ENCODE measurements around the gene SLC41A1.
"Not testable (repeated sequence)": the region's sequence is repeated elsewhere in the genome, so short reads cannot be mapped to it uniquely, and the experiment has no call there.

SLC41A1 gene

GRCh38 chr1:205812878-205813754 lies at the start of gene SLC41A1:
SLC41A1 (minus strand) TSS chr1:205813198; CDS start chr1:205810441, 2,757 bp downstream.
- H3K9me3 ChIP-seq (ENCODE audit: control insufficient read depth in 2 of 2, low read length in 2 of 2): no peaks in the 10 kb centered on the region
- no peaks in the 10 kb centered on the region for H3K36me3 ChIP-seq (ENCODE audit: control insufficient read depth in 2 of 2, insufficient read depth in 2 of 2, low read length in 2 of 2)
- H3K9ac ChIP-seq (ENCODE audit: low read depth in 1 of 2, low read length in 2 of 2): peak within 1 kb of the TSS; percentile 76
- H3K4me1 ChIP-seq (ENCODE audit: control insufficient read depth in 2 of 2, insufficient read depth in 2 of 2, low read length in 2 of 2): peaks cover 6 to 16% of the 10 kb centered on the region in 2 donors
- H3K27ac ChIP-seq (ENCODE audit: low read depth in 2 of 2, low read length in 2 of 2): peak within 1 kb of the TSS; percentile 64 to 65
- H3K4me3 ChIP-seq (ENCODE audit: low read length in 2 of 2): peak within 1 kb of the TSS; percentile 78 to 83
- no peaks in the 10 kb centered on the region for H3K27me3 ChIP-seq (ENCODE audit: control insufficient read depth in 2 of 2, insufficient read depth in 2 of 2, low read length in 2 of 2)

DNA sequence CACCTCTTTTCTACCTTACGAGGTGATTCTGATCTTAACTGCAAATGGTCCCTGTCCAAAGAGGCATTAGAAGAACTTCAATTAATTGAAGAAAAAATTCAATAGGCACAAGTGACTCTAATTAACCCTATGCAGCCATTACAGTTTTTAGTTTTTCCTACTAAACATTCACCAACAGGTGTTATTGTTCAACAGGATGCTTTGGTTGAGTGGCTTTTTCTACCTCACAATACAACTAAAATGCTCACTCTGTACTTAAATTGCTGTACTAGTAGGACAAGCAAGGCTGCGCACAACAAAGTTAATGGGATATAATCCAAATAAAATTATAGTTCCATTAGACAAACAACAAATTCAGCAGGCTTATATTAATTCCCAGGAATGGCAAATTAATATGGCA lies 48.5 kb upstream of the SLC41A1 start:
- Histone ChIP-seq H3K4me3 (ENCODE audit: low read length in 2 of 2) (no peak overlapping the region), H3K4me1 (ENCODE audit: control insufficient read depth in 2 of 2, insufficient read depth in 2 of 2, low read length in 2 of 2) (no peaks in the 10 kb centered on the region), H3K9ac (ENCODE audit: low read depth in 1 of 2, low read length in 2 of 2) (no peak overlapping the region), H3K27me3 (ENCODE audit: control insufficient read depth in 2 of 2, insufficient read depth in 2 of 2, low read length in 2 of 2) (no peaks in the 10 kb centered on the region), H3K27ac (ENCODE audit: low read depth in 2 of 2, low read length in 2 of 2) (no peak overlapping the region), H3K36me3 (ENCODE audit: control insufficient read depth in 2 of 2, insufficient read depth in 2 of 2, low read length in 2 of 2) (no peaks in the 10 kb centered on the region), H3K9me3 (ENCODE audit: control insufficient read depth in 2 of 2, low read length in 2 of 2) (no peaks in the 10 kb centered on the region)

DNA sequence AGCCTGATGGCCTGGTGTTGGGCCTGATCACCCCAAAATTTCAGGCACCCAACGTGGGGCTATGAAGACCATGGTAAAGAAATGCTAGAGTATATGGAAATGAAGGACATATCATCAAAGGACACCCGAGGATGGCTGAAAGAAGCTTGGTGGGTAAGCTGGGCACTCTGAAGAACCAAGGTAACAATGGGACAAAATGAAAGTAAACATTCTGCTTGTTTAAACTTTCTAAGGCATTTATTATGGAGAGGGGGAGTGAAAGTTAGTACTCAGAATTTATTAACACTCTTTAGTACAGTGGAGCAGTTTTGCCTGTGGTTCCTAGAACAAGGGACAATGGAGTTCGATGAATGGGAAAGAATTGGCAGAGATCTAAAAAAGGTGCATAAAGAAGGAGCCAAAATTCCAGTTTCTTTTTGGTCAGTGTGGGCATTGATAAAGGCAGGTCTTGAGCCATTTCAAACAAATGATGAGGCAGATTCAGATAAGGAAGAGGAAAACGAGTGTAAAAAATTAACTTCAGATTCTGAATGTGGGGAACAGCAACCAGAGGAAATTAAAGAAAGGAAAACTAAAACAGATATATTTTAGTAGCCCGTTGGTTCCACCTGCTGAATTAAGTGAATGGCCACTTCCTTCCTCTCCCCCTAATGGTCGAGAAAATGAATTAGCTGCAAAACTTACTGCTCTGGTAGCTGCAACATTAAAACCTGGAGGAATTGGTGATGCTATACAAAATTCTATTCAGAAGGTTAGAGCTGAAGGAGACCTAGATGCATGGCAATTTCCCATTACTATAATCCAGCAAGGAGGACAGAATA lies 45.4 kb upstream of the SLC41A1 start:
- Histone ChIP-seq H3K36me3 (ENCODE audit: control insufficient read depth in 2 of 2, insufficient read depth in 2 of 2, low read length in 2 of 2) (no peaks in the 10 kb centered on the region), H3K9me3 (ENCODE audit: control insufficient read depth in 2 of 2, low read length in 2 of 2) (no peaks in the 10 kb centered on the region), H3K27me3 (ENCODE audit: control insufficient read depth in 2 of 2, insufficient read depth in 2 of 2, low read length in 2 of 2) (no peaks in the 10 kb centered on the region), H3K27ac (ENCODE audit: low read depth in 2 of 2, low read length in 2 of 2) (no peak overlapping the region), H3K4me3 (ENCODE audit: low read length in 2 of 2) (no peak overlapping the region), H3K4me1 (ENCODE audit: control insufficient read depth in 2 of 2, insufficient read depth in 2 of 2, low read length in 2 of 2) (no peaks in the 10 kb centered on the region), H3K9ac (ENCODE audit: low read depth in 1 of 2, low read length in 2 of 2) (no peak overlapping the region)

DNA sequence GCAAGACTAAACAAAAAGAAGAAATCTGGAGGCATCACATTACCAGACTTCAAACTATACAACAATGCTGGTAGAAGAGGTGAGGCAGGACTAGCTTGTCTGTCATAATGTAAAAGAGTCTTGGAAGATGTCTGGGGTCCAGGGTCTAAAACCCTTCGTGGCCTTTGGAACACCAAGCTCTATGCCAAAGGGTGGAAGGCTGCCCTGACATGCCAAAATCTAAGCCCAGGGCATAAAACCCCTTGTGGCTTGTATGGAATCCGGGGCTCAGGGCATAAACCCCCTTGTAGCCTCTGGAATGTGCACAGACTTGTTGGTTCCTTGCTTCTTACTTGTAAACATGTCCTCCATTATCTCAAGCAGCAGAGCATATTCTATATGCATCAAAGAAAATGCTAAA lies 44.5 kb upstream of the SLC41A1 start:
- not testable (repeated sequence) for H3K27ac ChIP-seq (ENCODE audit: low read depth in 2 of 2, low read length in 2 of 2); H3K27me3 ChIP-seq (ENCODE audit: control insufficient read depth in 2 of 2, insufficient read depth in 2 of 2, low read length in 2 of 2); H3K4me1 ChIP-seq (ENCODE audit: control insufficient read depth in 2 of 2, insufficient read depth in 2 of 2, low read length in 2 of 2); H3K9me3 ChIP-seq (ENCODE audit: control insufficient read depth in 2 of 2, low read length in 2 of 2); H3K36me3 ChIP-seq (ENCODE audit: control insufficient read depth in 2 of 2, insufficient read depth in 2 of 2, low read length in 2 of 2); H3K4me3 ChIP-seq (ENCODE audit: low read length in 2 of 2); H3K9ac ChIP-seq (ENCODE audit: low read depth in 1 of 2, low read length in 2 of 2)

- Histone ChIP-seq H3K9ac (ENCODE audit: low read depth in 1 of 2, low read length in 2 of 2) (no peak overlapping the region), H3K9me3 (ENCODE audit: control insufficient read depth in 2 of 2, low read length in 2 of 2) (no peaks in the 10 kb centered on the region), H3K27ac (ENCODE audit: low read depth in 2 of 2, low read length in 2 of 2) (no peak overlapping the region), H3K36me3 (ENCODE audit: control insufficient read depth in 2 of 2, insufficient read depth in 2 of 2, low read length in 2 of 2) (no peaks in the 10 kb centered on the region), H3K4me1 (ENCODE audit: control insufficient read depth in 2 of 2, insufficient read depth in 2 of 2, low read length in 2 of 2) (no peaks in the 10 kb centered on the region), H3K4me3 (ENCODE audit: low read length in 2 of 2) (no peak overlapping the region), H3K27me3 (ENCODE audit: control insufficient read depth in 2 of 2, insufficient read depth in 2 of 2, low read length in 2 of 2) (no peaks in the 10 kb centered on the region)
Measured at GRCh38 chr1:205856433-205856832, 43.4 kb upstream of the SLC41A1 start.

GRCh38 chr1:205852969-205853368 lies 40.0 kb upstream of the SLC41A1 start:
- H3K36me3 ChIP-seq (ENCODE audit: control insufficient read depth in 2 of 2, insufficient read depth in 2 of 2, low read length in 2 of 2): no peaks in the 10 kb centered on the region
- H3K4me3 ChIP-seq (ENCODE audit: low read length in 2 of 2): no peak overlapping the region
- H3K4me1 ChIP-seq (ENCODE audit: control insufficient read depth in 2 of 2, insufficient read depth in 2 of 2, low read length in 2 of 2): peaks cover 0 to 3% of the 10 kb centered on the region in 2 donors
- peaks cover 0 to 7% of the 10 kb centered on the region in 2 donors for H3K27me3 ChIP-seq (ENCODE audit: control insufficient read depth in 2 of 2, insufficient read depth in 2 of 2, low read length in 2 of 2)
- no peaks in the 10 kb centered on the region for H3K9me3 ChIP-seq (ENCODE audit: control insufficient read depth in 2 of 2, low read length in 2 of 2)
- no peak overlapping the region for H3K9ac ChIP-seq (ENCODE audit: low read depth in 1 of 2, low read length in 2 of 2)
- no peak overlapping the region for H3K27ac ChIP-seq (ENCODE audit: low read depth in 2 of 2, low read length in 2 of 2)

- no peaks in the 10 kb centered on the region for H3K9me3 ChIP-seq (ENCODE audit: control insufficient read depth in 2 of 2, low read length in 2 of 2)
- no peak overlapping the region for H3K27ac ChIP-seq (ENCODE audit: low read depth in 2 of 2, low read length in 2 of 2)
- H3K9ac ChIP-seq (ENCODE audit: low read depth in 1 of 2, low read length in 2 of 2): no peak overlapping the region
- H3K36me3 ChIP-seq (ENCODE audit: control insufficient read depth in 2 of 2, insufficient read depth in 2 of 2, low read length in 2 of 2): no peaks in the 10 kb centered on the region
- no peak overlapping the region for H3K4me3 ChIP-seq (ENCODE audit: low read length in 2 of 2)
- H3K27me3 ChIP-seq (ENCODE audit: control insufficient read depth in 2 of 2, insufficient read depth in 2 of 2, low read length in 2 of 2): peaks cover 0 to 7% of the 10 kb centered on the region in 2 donors
- H3K4me1 ChIP-seq (ENCODE audit: control insufficient read depth in 2 of 2, insufficient read depth in 2 of 2, low read length in 2 of 2): peaks cover 0 to 3% of the 10 kb centered on the region in 2 donors
Measured at GRCh38 chr1:205851993-205852392, 39.0 kb upstream of the SLC41A1 start.

GRCh38 chr1:205849619-205850355 lies 36.8 kb upstream of the SLC41A1 start, which contains the start of gene PM20D1:
PM20D1 (minus strand) TSS chr1:205850132; CDS start chr1:205850072, 60 bp downstream.
- H3K36me3 ChIP-seq (ENCODE audit: control insufficient read depth in 2 of 2, insufficient read depth in 2 of 2, low read length in 2 of 2): no peaks in the 10 kb centered on the region
- H3K9ac ChIP-seq (ENCODE audit: low read depth in 1 of 2, low read length in 2 of 2): peak within 1 kb of the TSS in 1 of 2 donors; percentile 54
- H3K4me3 ChIP-seq (ENCODE audit: low read length in 2 of 2): peak within 1 kb of the TSS; percentile 55 to 75
- peaks cover 0 to 7% of the 10 kb centered on the region in 2 donors for H3K27me3 ChIP-seq (ENCODE audit: control insufficient read depth in 2 of 2, insufficient read depth in 2 of 2, low read length in 2 of 2)
- H3K9me3 ChIP-seq (ENCODE audit: control insufficient read depth in 2 of 2, low read length in 2 of 2): no peaks in the 10 kb centered on the region
- peaks cover 0 to 3% of the 10 kb centered on the region in 2 donors for H3K4me1 ChIP-seq (ENCODE audit: control insufficient read depth in 2 of 2, insufficient read depth in 2 of 2, low read length in 2 of 2)
- peak within 1 kb of the TSS in 1 of 2 donors; percentile 58 for H3K27ac ChIP-seq (ENCODE audit: low read depth in 2 of 2, low read length in 2 of 2)

DNA sequence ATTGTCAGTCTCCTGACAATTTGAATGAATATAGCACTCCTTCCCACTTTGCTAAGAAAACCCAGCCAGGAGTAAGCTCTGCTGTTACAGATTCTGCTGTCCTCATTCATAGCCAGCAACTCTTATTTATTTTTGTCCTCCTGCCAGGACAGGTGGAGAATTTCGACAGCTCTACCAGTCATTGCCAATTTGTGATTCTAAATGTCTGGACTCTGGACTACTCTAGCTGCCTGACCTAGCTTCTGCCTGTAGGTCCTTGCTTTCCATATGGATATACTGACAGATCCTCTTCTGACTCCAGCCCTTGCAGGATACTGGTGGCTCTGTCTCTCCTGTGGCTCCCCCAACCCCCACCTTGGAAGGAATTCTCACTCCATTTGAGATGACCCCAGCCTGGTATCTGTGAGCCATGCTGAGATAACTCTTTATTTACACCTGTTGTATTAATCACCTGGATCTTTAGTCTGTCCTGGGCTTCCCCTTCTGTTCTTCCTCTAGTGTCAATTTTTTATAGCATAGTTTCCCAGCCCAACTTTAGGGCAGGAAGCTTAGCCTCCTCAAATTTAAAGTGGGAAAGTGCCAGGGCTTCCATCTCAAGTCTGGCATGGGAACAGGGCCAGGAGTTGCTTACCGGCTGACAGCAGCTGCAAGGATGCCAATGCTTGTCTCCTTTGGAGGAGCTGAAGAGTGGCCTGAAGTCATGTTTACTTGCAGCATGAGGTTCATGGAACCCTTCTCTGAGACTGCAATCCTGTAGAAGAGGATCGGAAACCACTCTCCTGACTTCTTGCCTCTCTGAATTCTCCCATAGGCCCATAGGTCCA lies 30.2 kb upstream of the SLC41A1 start:
- no peak overlapping the region for H3K9ac ChIP-seq (ENCODE audit: low read depth in 1 of 2, low read length in 2 of 2)
- no peak overlapping the region for H3K27ac ChIP-seq (ENCODE audit: low read depth in 2 of 2, low read length in 2 of 2)
- H3K4me1 ChIP-seq (ENCODE audit: control insufficient read depth in 2 of 2, insufficient read depth in 2 of 2, low read length in 2 of 2): no peaks in the 10 kb centered on the region
- H3K9me3 ChIP-seq (ENCODE audit: control insufficient read depth in 2 of 2, low read length in 2 of 2): no peaks in the 10 kb centered on the region
- H3K4me3 ChIP-seq (ENCODE audit: low read length in 2 of 2): no peak overlapping the region
- peaks cover 0 to 2% of the 10 kb centered on the region in 2 donors for H3K27me3 ChIP-seq (ENCODE audit: control insufficient read depth in 2 of 2, insufficient read depth in 2 of 2, low read length in 2 of 2)
- H3K36me3 ChIP-seq (ENCODE audit: control insufficient read depth in 2 of 2, insufficient read depth in 2 of 2, low read length in 2 of 2): no peaks in the 10 kb centered on the region
